ENCODE results near the gene PLK2.

PLK2 gene

GRCh38 chr5:58437661-58438060 is 22.2 kb downstream of the PLK2 start:
- no peaks in the 10 kb centered on the region for H3K4me1 ChIP-seq (ENCODE audit: control insufficient read depth, insufficient read depth, low read length, poor library complexity, severe bottlenecking)
- H3K4me3 ChIP-seq (ENCODE audit: insufficient read depth, low read depth, low read length, poor library complexity, severe bottlenecking): no peak overlapping the region
- no peak overlapping the region for H3K27ac ChIP-seq (ENCODE audit: insufficient read depth, low read length, poor library complexity, severe bottlenecking)
- DNase-seq: no peak
- no peaks in the 10 kb centered on the region for H3K9me3 ChIP-seq (ENCODE audit: control insufficient read depth, low read length)
- H3K36me3 ChIP-seq (ENCODE audit: control insufficient read depth, insufficient read depth, low read length): no peaks in the 10 kb centered on the region
- H3K27me3 ChIP-seq (replicated peaks; ENCODE audit: control insufficient read depth, insufficient read depth, low read length, poor library complexity, severe bottlenecking): peaks cover 3% of the 10 kb centered on the region

- Histone ChIP-seq H3K4me3 (ENCODE audit: insufficient read depth, low read depth, low read length, poor library complexity, severe bottlenecking) (no peak overlapping the region), H3K9me3 (ENCODE audit: control insufficient read depth, low read length) (no peaks in the 10 kb centered on the region), H3K36me3 (ENCODE audit: control insufficient read depth, insufficient read depth, low read length) (no peaks in the 10 kb centered on the region), H3K4me1 (ENCODE audit: control insufficient read depth, insufficient read depth, low read length, poor library complexity, severe bottlenecking) (no peaks in the 10 kb centered on the region), H3K27me3 (replicated peaks; ENCODE audit: control insufficient read depth, insufficient read depth, low read length, poor library complexity, severe bottlenecking) (no peaks in the 10 kb centered on the region), H3K27ac (ENCODE audit: insufficient read depth, low read length, poor library complexity, severe bottlenecking) (no peak overlapping the region)
- no peak for DNase-seq
Measured at GRCh38 chr5:58431832-58432231, 28.1 kb downstream of the PLK2 start.

GRCh38 chr5:58412932-58413331 is 47.0 kb downstream of the PLK2 start:
- Histone ChIP-seq H3K4me3 (ENCODE audit: insufficient read depth, low read depth, low read length, poor library complexity, severe bottlenecking) (no peak overlapping the region), H3K4me1 (ENCODE audit: control insufficient read depth, insufficient read depth, low read length, poor library complexity, severe bottlenecking) (no peaks in the 10 kb centered on the region), H3K27me3 (replicated peaks; ENCODE audit: control insufficient read depth, insufficient read depth, low read length, poor library complexity, severe bottlenecking) (no peaks in the 10 kb centered on the region), H3K27ac (ENCODE audit: insufficient read depth, low read length, poor library complexity, severe bottlenecking) (no peak overlapping the region), H3K36me3 (ENCODE audit: control insufficient read depth, insufficient read depth, low read length) (no peaks in the 10 kb centered on the region), H3K9me3 (ENCODE audit: control insufficient read depth, low read length) (no peaks in the 10 kb centered on the region)
- no peak for DNase-seq

- Histone ChIP-seq H3K9me3 (ENCODE audit: control insufficient read depth, low read length) (no peaks in the 10 kb centered on the region), H3K36me3 (ENCODE audit: control insufficient read depth, insufficient read depth, low read length) (no peaks in the 10 kb centered on the region), H3K4me1 (ENCODE audit: control insufficient read depth, insufficient read depth, low read length, poor library complexity, severe bottlenecking) (no peaks in the 10 kb centered on the region), H3K27ac (ENCODE audit: insufficient read depth, low read length, poor library complexity, severe bottlenecking) (no peak overlapping the region), H3K27me3 (replicated peaks; ENCODE audit: control insufficient read depth, insufficient read depth, low read length, poor library complexity, severe bottlenecking) (no peaks in the 10 kb centered on the region), H3K4me3 (ENCODE audit: insufficient read depth, low read depth, low read length, poor library complexity, severe bottlenecking) (no peak overlapping the region)
- DNase-seq: no peak
Measured at GRCh38 chr5:58412081-58412480, 47.8 kb downstream of the PLK2 start.

- Histone ChIP-seq H3K9me3 (ENCODE audit: control insufficient read depth, low read length) (no peaks in the 10 kb centered on the region), H3K4me3 (ENCODE audit: insufficient read depth, low read depth, low read length, poor library complexity, severe bottlenecking) (no peak overlapping the region), H3K27me3 (replicated peaks; ENCODE audit: control insufficient read depth, insufficient read depth, low read length, poor library complexity, severe bottlenecking) (no peaks in the 10 kb centered on the region), H3K27ac (ENCODE audit: insufficient read depth, low read length, poor library complexity, severe bottlenecking) (no peak overlapping the region), H3K36me3 (ENCODE audit: control insufficient read depth, insufficient read depth, low read length) (no peaks in the 10 kb centered on the region), H3K4me1 (ENCODE audit: control insufficient read depth, insufficient read depth, low read length, poor library complexity, severe bottlenecking) (no peaks in the 10 kb centered on the region)
- no peak for DNase-seq
Measured at GRCh38 chr5:58411372-58411771, 48.5 kb downstream of the PLK2 start.

GRCh38 chr5:58410441-58410840 is 49.4 kb downstream of the PLK2 start:
- H3K27ac ChIP-seq (ENCODE audit: insufficient read depth, low read length, poor library complexity, severe bottlenecking): no peak overlapping the region

GRCh38 chr5:58407042-58407719 is 52.7 kb downstream of the PLK2 start:
- DNase-seq: no peak
- H3K36me3 ChIP-seq (ENCODE audit: control insufficient read depth, insufficient read depth, low read length): no peaks in the 10 kb centered on the region
- no peak overlapping the region for H3K4me3 ChIP-seq (ENCODE audit: insufficient read depth, low read depth, low read length, poor library complexity, severe bottlenecking)
- H3K4me1 ChIP-seq (ENCODE audit: control insufficient read depth, insufficient read depth, low read length, poor library complexity, severe bottlenecking): no peaks in the 10 kb centered on the region
- H3K27me3 ChIP-seq (replicated peaks; ENCODE audit: control insufficient read depth, insufficient read depth, low read length, poor library complexity, severe bottlenecking): no peaks in the 10 kb centered on the region
- no peaks in the 10 kb centered on the region for H3K9me3 ChIP-seq (ENCODE audit: control insufficient read depth, low read length)
- no peak overlapping the region for H3K27ac ChIP-seq (ENCODE audit: insufficient read depth, low read length, poor library complexity, severe bottlenecking)

More at GRCh38 chr5:58410441-58410840, 49.4 kb downstream of the PLK2 start:
- no peak for DNase-seq
- Histone ChIP-seq H3K9me3 (ENCODE audit: control insufficient read depth, low read length) (no peaks in the 10 kb centered on the region), H3K27me3 (replicated peaks; ENCODE audit: control insufficient read depth, insufficient read depth, low read length, poor library complexity, severe bottlenecking) (no peaks in the 10 kb centered on the region), H3K4me3 (ENCODE audit: insufficient read depth, low read depth, low read length, poor library complexity, severe bottlenecking) (no peak overlapping the region), H3K36me3 (ENCODE audit: control insufficient read depth, insufficient read depth, low read length) (no peaks in the 10 kb centered on the region), H3K4me1 (ENCODE audit: control insufficient read depth, insufficient read depth, low read length, poor library complexity, severe bottlenecking) (no peaks in the 10 kb centered on the region)

- Histone ChIP-seq H3K36me3 (ENCODE audit: control insufficient read depth, insufficient read depth, low read length) (no peaks in the 10 kb centered on the region), H3K4me3 (ENCODE audit: insufficient read depth, low read depth, low read length, poor library complexity, severe bottlenecking) (no peak overlapping the region), H3K4me1 (ENCODE audit: control insufficient read depth, insufficient read depth, low read length, poor library complexity, severe bottlenecking) (no peaks in the 10 kb centered on the region), H3K9me3 (ENCODE audit: control insufficient read depth, low read length) (no peaks in the 10 kb centered on the region), H3K27me3 (replicated peaks; ENCODE audit: control insufficient read depth, insufficient read depth, low read length, poor library complexity, severe bottlenecking) (no peaks in the 10 kb centered on the region), H3K27ac (ENCODE audit: insufficient read depth, low read length, poor library complexity, severe bottlenecking) (no peak overlapping the region)
- no peak for DNase-seq
Measured at GRCh38 chr5:58406394-58406793, 53.5 kb downstream of the PLK2 start.

- no peaks in the 10 kb centered on the region for H3K4me1 ChIP-seq (ENCODE audit: control insufficient read depth, insufficient read depth, low read length, poor library complexity, severe bottlenecking)
- no peak for DNase-seq
- H3K27ac ChIP-seq (ENCODE audit: insufficient read depth, low read length, poor library complexity, severe bottlenecking): no peak overlapping the region
- no peaks in the 10 kb centered on the region for H3K27me3 ChIP-seq (replicated peaks; ENCODE audit: control insufficient read depth, insufficient read depth, low read length, poor library complexity, severe bottlenecking)
- H3K36me3 ChIP-seq (ENCODE audit: control insufficient read depth, insufficient read depth, low read length): no peaks in the 10 kb centered on the region
- H3K9me3 ChIP-seq (ENCODE audit: control insufficient read depth, low read length): no peaks in the 10 kb centered on the region
- no peak overlapping the region for H3K4me3 ChIP-seq (ENCODE audit: insufficient read depth, low read depth, low read length, poor library complexity, severe bottlenecking)
Measured at GRCh38 chr5:58405175-58405574, 54.7 kb downstream of the PLK2 start.

GRCh38 chr5:58404734-58405133 is 55.2 kb downstream of the PLK2 start:
- no peak for DNase-seq
- H3K9me3 ChIP-seq (ENCODE audit: control insufficient read depth, low read length): no peaks in the 10 kb centered on the region
- H3K4me3 ChIP-seq (ENCODE audit: insufficient read depth, low read depth, low read length, poor library complexity, severe bottlenecking): no peak overlapping the region
- H3K4me1 ChIP-seq (ENCODE audit: control insufficient read depth, insufficient read depth, low read length, poor library complexity, severe bottlenecking): no peaks in the 10 kb centered on the region
- H3K27me3 ChIP-seq (replicated peaks; ENCODE audit: control insufficient read depth, insufficient read depth, low read length, poor library complexity, severe bottlenecking): no peaks in the 10 kb centered on the region
- no peak overlapping the region for H3K27ac ChIP-seq (ENCODE audit: insufficient read depth, low read length, poor library complexity, severe bottlenecking)
- H3K36me3 ChIP-seq (ENCODE audit: control insufficient read depth, insufficient read depth, low read length): no peaks in the 10 kb centered on the region

All from effector memory CD4-positive, alpha-beta T cell (primary cell).